NT2/D1 (cell line): ENCODE results near the gene RNF175.
"Not testable (repeated sequence)": the region's sequence is repeated elsewhere in the genome, so short reads cannot be mapped to it uniquely, and the experiment has no call there.

Source experiments
- DNase-seq: peaks from one replicate; pipeline ENCODE4 v3.0.0-alpha.2; 2011; ENCODE audit warnings: low read depth, low spot score
- H3K27me3 ChIP-seq: 2 replicates; pipeline ENCODE4 v1.6.0; 2011; ENCODE audit warnings: mild to moderate bottlenecking; ENCODE audit not compliant: insufficient read length, insufficient read depth
- H3K36me3 ChIP-seq: 2 replicates; pipeline ENCODE4 v1.6.1; 2011; ENCODE audit warnings: mild to moderate bottlenecking, low read length, mixed read lengths; ENCODE audit not compliant: insufficient read depth, insufficient read length
- H3K4me1 ChIP-seq: 2 replicates; pipeline ENCODE4 v1.5.1; 2011; ENCODE audit not compliant: insufficient read depth, insufficient read length
- H3K4me3 ChIP-seq: 2 replicates; pipeline ENCODE4 v1.5.1; 2011; ENCODE audit warnings: low read depth; ENCODE audit not compliant: insufficient read length
- H3K9ac ChIP-seq: 2 replicates; pipeline ENCODE4 v1.6.0; 2011; ENCODE audit warnings: low read depth; ENCODE audit not compliant: insufficient read length
- H3K9me3 ChIP-seq: 2 replicates; pipeline ENCODE4 v1.5.1; 2011; ENCODE audit warnings: mild to moderate bottlenecking, low read length; ENCODE audit not compliant: insufficient read depth
- SUZ12 ChIP-seq: IDR thresholded peaks from 2 replicates; pipeline ENCODE4 v1.6.1; 2011; ENCODE audit not compliant: insufficient read length, insufficient read depth; ENCODE audit errors: extremely low read depth
- YY1 ChIP-seq: IDR thresholded peaks from 2 replicates; pipeline ENCODE4 v1.6.1; 2011; ENCODE audit not compliant: insufficient read length, insufficient read depth
- ZNF274 ChIP-seq: IDR thresholded peaks from 2 replicates; pipeline ENCODE4 v1.6.1; 2011; ENCODE audit warnings: mild to moderate bottlenecking, low read depth, low read length

The RNF175 gene

GRCh38 chr4:153669838-153670237, 90.0 kb downstream of the RNF175 start:
- H3K27me3 ChIP-seq, result no peaks in the 10 kb centered on the region
- H3K9me3 ChIP-seq, result no peaks in the 10 kb centered on the region
- no peaks in the 10 kb centered on the region for H3K4me1 ChIP-seq
- H3K4me3 ChIP-seq, result no peak overlapping the region
- H3K36me3 ChIP-seq, result no peaks in the 10 kb centered on the region
- no peak for DNase-seq
- no peak overlapping the region for H3K9ac ChIP-seq
- TF ChIP-seq SUZ12, result no peak

DNA sequence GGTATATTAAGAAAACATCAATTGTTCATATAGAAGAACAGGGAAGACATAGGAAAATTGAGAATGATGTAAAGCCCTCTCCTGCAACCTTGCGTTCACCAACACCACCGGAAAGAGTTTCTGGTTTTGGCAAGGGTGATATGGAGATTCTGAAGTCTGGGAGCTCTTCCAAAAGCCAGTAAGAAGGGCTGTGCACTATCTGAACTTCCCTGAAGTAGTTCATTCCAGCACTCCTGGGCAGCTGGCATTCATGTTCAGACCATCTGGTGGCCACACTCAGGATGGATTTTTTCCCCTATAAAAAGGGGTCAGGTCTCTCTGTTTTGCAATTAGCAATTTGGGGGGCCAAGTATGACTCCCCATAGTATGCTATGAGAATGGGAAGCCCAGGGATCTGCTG, 91.2 kb downstream of the RNF175 start:
- Histone ChIP-seq H3K36me3 (no peaks in the 10 kb centered on the region), H3K4me1 (no peaks in the 10 kb centered on the region), H3K9ac (no peak overlapping the region), H3K27me3 (no peaks in the 10 kb centered on the region), H3K9me3 (no peaks in the 10 kb centered on the region), H3K4me3 (no peak overlapping the region)
- no peak for TF ChIP-seq YY1
- no peak for TF ChIP-seq ZNF274
- no peak for TF ChIP-seq SUZ12
- DNase-seq, result no peak

- not testable (repeated sequence) for DNase-seq, H3K4me1 ChIP-seq, H3K9ac ChIP-seq, H3K4me3 ChIP-seq, H3K9me3 ChIP-seq, H3K36me3 ChIP-seq, H3K27me3 ChIP-seq
Measured at GRCh38 chr4:153666505-153666904, 93.3 kb downstream of the RNF175 start.

GRCh38 chr4:153663667-153664066, 96.2 kb downstream of the RNF175 start:
- Histone ChIP-seq H3K9me3 (no peaks in the 10 kb centered on the region), H3K4me3 (no peak overlapping the region), H3K27me3 (no peaks in the 10 kb centered on the region), H3K36me3 (no peaks in the 10 kb centered on the region), H3K4me1 (no peaks in the 10 kb centered on the region), H3K9ac (no peak overlapping the region)
- TF ChIP-seq YY1, result no peak
- no peak for TF ChIP-seq ZNF274
- no peak for TF ChIP-seq SUZ12
- DNase-seq, result no peak

- H3K9me3 ChIP-seq, result no peaks in the 10 kb centered on the region
- no peak overlapping the region for H3K9ac ChIP-seq
- no peaks in the 10 kb centered on the region for H3K36me3 ChIP-seq
- H3K4me3 ChIP-seq, result no peak overlapping the region
- TF ChIP-seq SUZ12 (no peak), ZNF274 (no peak), YY1 (no peak)
- no peak for DNase-seq
- no peaks in the 10 kb centered on the region for H3K27me3 ChIP-seq
- no peaks in the 10 kb centered on the region for H3K4me1 ChIP-seq
Measured at GRCh38 chr4:153661908-153662307, 97.9 kb downstream of the RNF175 start.

DNA sequence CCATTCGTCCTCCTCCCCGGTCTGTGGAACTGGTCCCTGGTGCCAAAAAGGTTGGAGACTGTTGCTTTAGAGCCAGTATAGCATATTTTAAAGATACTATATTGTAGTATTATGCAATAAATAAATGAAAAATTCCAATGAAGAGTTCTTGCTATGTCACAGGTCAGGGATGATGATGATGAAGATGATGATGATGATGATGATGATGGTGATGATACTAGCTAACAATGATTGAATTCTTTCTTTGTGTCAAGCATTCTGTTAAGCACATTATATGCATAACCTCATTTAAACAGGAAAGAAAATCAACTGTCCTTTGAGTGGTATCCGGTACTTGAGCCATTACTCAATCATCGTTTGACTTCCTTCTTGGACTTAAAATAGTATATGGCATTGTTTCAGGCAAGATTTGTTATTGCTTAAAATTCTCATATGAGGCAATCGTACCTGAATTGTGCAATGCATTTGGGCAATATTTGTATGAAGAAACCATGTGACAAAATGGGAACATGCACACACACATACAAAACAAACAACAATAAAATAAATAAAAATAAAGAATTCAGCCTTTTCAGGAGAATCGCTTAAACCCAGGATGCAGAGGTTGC, 98.5 kb downstream of the RNF175 start:
- no peaks in the 10 kb centered on the region for H3K36me3 ChIP-seq
- H3K27me3 ChIP-seq, result no peaks in the 10 kb centered on the region
- no peak for DNase-seq
- TF ChIP-seq ZNF274, result no peak
- TF ChIP-seq YY1, result no peak
- no peak for TF ChIP-seq SUZ12
- H3K4me1 ChIP-seq, result no peaks in the 10 kb centered on the region
- no peak overlapping the region for H3K4me3 ChIP-seq
- no peaks in the 10 kb centered on the region for H3K9me3 ChIP-seq
- H3K9ac ChIP-seq, result no peak overlapping the region
